ENCODE measurements around the gene PDF. TPM values are rescaled to one million over a fixed set of nuclear protein-coding genes. Genes with fewer than 3 reads are reported as not detected.

Gene PDF
- total RNA-seq, 1 experiment from 2014 or later = 12.7 TPM

- no peak for DNase-seq (ENCODE audit: low read depth)
Observed at GRCh38 chr16:69277413-69277812, 53.0 kb downstream of the PDF start.

Other genes with a start within 250 kb of the PDF start
- gene HAS3, start 224.9 kb downstream of the PDF start, total RNA-seq (2014; rRNA removed; shearing (Covaris generic)) = 0.72 TPM in 1 of 2 replicates, not detected in the other
- 58.3 and 65.0 TPM in 2 replicates for gene CHTF8, start 198.0 kb downstream of the PDF start, total RNA-seq (2014; rRNA removed; shearing (Covaris generic))
- 13.1 and 22.5 TPM in 2 replicates for gene UTP4, start 197.9 kb downstream of the PDF start, total RNA-seq (2014; rRNA removed; shearing (Covaris generic))
- 25.8 and 26.2 TPM in 2 replicates for gene SNTB2, start 143.4 kb downstream of the PDF start, total RNA-seq (2014; rRNA removed; shearing (Covaris generic))
- 32.4 and 37.2 TPM in 2 replicates for gene VPS4A, start 19.2 kb downstream of the PDF start, total RNA-seq (2014; rRNA removed; shearing (Covaris generic))
- gene COG8, start 9.0 kb upstream of the PDF start, total RNA-seq (2014; rRNA removed; shearing (Covaris generic)) = 29.0 and 30.0 TPM in 2 replicates
- 34.5 and 39.3 TPM in 2 replicates for gene NIP7, start 9.2 kb upstream of the PDF start, total RNA-seq (2014; rRNA removed; shearing (Covaris generic))
- not detected in 2 replicates for gene TMED6, start 21.2 kb upstream of the PDF start, total RNA-seq (2014; rRNA removed; shearing (Covaris generic))
- gene TERF2, start 55.4 kb upstream of the PDF start, total RNA-seq (2014; rRNA removed; shearing (Covaris generic)) = 8.1 and 8.9 TPM in 2 replicates
- gene CYB5B, start 94.0 kb upstream of the PDF start, total RNA-seq (2014; rRNA removed; shearing (Covaris generic)) = 111 and 166 TPM in 2 replicates
- 10.7 and 11.9 TPM in 2 replicates for gene NFAT5, start 235.4 kb upstream of the PDF start, total RNA-seq (2014; rRNA removed; shearing (Covaris generic))

All from RPMI7951 (cell line).